ENCODE measurements around the gene SLC9A5. TPM values are rescaled to one million over a fixed set of nuclear protein-coding genes. Genes with fewer than 3 reads are reported as not detected.
A peak's percentile ranks its signal among the peaks of the same experiment; 100 is the strongest.

Gene SLC9A5
- total and polyA plus RNA-seq, 9 of the 15 experiments (the other 6 are each of a cell fraction or from before 2014, with no cell fraction given), result 0.06 to 3.1 (median 1.2) TPM

- TF ChIP-seq CUX1 (CRISPR knock-in tag; IDR thresholded peaks at IDR 0.05), result 0 out of 2 replicates have a peak, but pooled peaks have one; percentile 28
- TF ChIP-seq HNRNPH1 (optimal IDR thresholded peaks at IDR 0.05; ENCODE audit: low read depth, low read length), result no peak
- TF ChIP-seq ZMIZ1 (IDR thresholded peaks at IDR 0.05; ENCODE audit: low read depth in 2 of 2, low read length in 2 of 2), result peak in 1 of 2 experiments; percentile 44; a peak in 1 of 4 replicates
- no peak; a peak in 1 of 4 replicates for TF ChIP-seq TBL1XR1 (IDR thresholded peaks at IDR 0.05; ENCODE audit: low read length in 2 of 2)
- TF ChIP-seq ATF7 (IDR thresholded peaks at IDR 0.05), result peak; percentile 81
- TF ChIP-seq MAFG (tag; conservative IDR thresholded peaks at IDR 0.05), result peak; percentile 35
- TF ChIP-seq NFE2 (IDR thresholded peaks at IDR 0.05; ENCODE audit: low read depth), result peak; percentile 64; the same call in 1 of the 2 replicates
- TF ChIP-seq MEIS2 (IDR thresholded peaks at IDR 0.05; ENCODE audit: partially characterized antibody), result peak; percentile 77
- TF ChIP-seq JUND (IDR thresholded peaks at IDR 0.05; ENCODE audit: borderline replicate concordance, low read depth, low read length), result peak; percentile 97
- peak; percentile 92; the same call in 2 of the 3 replicates for TF ChIP-seq JUND (tag; IDR thresholded peaks at IDR 0.05; ENCODE audit: borderline replicate concordance, low read depth, low read length)
- no peak for TF ChIP-seq ZNF717 (CRISPR knock-in tag; IDR thresholded peaks at IDR 0.05)
- peak; percentile 31; the same call in 1 of the 2 replicates for TF ChIP-seq NKRF (IDR thresholded peaks at IDR 0.05; ENCODE audit: borderline replicate concordance)
- TF ChIP-seq ZBTB5 (IDR thresholded peaks at IDR 0.05), result 0 out of 2 replicates have a peak, but pooled peaks have one; percentile 27
- no peak for TF ChIP-seq PHF8 (IDR thresholded peaks at IDR 0.05; ENCODE audit: borderline replicate concordance, low read length)
- no peak for TF ChIP-seq ZBTB7A (IDR thresholded peaks at IDR 0.05; ENCODE audit: borderline replicate concordance, control insufficient read depth, low read depth, low read length)
Measured at GRCh38 chr16:67268136-67268579, 19.4 kb downstream of the SLC9A5 start (continued).

Data from K562 (cell line).